ENCODE results near the gene CD48.

Gene CD48

DNA sequence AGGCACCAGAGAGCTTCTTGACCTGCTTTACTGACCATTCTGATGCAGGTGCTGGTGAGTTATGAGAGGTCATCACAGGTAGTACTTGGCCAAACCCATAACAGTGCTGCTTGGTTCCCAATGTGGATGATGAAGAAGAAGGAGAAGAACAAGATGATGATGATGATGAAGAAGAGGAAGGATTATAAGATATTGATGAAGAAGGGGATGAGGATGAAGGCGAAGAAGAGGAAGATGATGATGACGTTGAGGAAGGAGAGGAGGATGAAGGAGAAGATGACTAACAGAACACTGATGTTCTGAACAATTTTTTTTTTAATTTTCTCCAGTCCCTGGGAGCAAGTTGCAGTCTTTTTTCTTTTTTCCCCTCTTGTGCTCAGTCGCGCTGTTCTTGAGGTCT lies 40.9 kb downstream of the CD48 start:
- DNase-seq: no peak
- peaks cover 43% of the 10 kb centered on the region for H3K4me1 ChIP-seq (ENCODE audit: control insufficient read depth, insufficient read depth, low read length, poor library complexity, severe bottlenecking)
- H3K36me3 ChIP-seq (ENCODE audit: control insufficient read depth, insufficient read depth, low read length): no peaks in the 10 kb centered on the region
- no peaks in the 10 kb centered on the region for H3K9me3 ChIP-seq (ENCODE audit: control insufficient read depth, low read length)
- no peak overlapping the region for H3K4me3 ChIP-seq (ENCODE audit: insufficient read depth, low read depth, low read length, poor library complexity, severe bottlenecking)
- H3K27me3 ChIP-seq (replicated peaks; ENCODE audit: control insufficient read depth, insufficient read depth, low read length, poor library complexity, severe bottlenecking): no peaks in the 10 kb centered on the region
- H3K27ac ChIP-seq (ENCODE audit: insufficient read depth, low read length, poor library complexity, severe bottlenecking): no peak overlapping the region

DNA sequence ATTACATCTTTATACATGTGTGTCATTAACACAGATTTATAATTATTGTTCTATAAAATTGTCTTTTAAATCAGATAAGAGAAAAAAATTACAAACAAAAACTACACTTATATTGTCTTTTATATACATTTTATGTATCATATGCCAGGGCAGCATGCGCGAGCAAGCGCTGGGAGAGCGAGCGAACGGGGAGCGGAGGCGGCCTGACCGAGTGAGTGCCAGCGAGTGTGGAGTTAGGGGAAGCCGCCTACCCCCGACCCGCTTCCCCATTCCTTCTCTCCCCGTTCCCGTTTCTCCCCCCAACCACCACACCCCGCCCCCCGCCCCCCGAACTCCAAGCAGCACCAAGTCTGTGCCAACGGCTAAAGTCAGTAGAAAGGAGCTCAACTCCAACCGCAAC lies 41.8 kb downstream of the CD48 start:
- Histone ChIP-seq H3K9me3 (ENCODE audit: control insufficient read depth, low read length) (no peaks in the 10 kb centered on the region), H3K4me1 (ENCODE audit: control insufficient read depth, insufficient read depth, low read length, poor library complexity, severe bottlenecking) (peaks cover 42% of the 10 kb centered on the region), H3K27ac (ENCODE audit: insufficient read depth, low read length, poor library complexity, severe bottlenecking) (no peak overlapping the region), H3K4me3 (ENCODE audit: insufficient read depth, low read depth, low read length, poor library complexity, severe bottlenecking) (no peak overlapping the region), H3K27me3 (replicated peaks; ENCODE audit: control insufficient read depth, insufficient read depth, low read length, poor library complexity, severe bottlenecking) (no peaks in the 10 kb centered on the region), H3K36me3 (ENCODE audit: control insufficient read depth, insufficient read depth, low read length) (no peaks in the 10 kb centered on the region)
- DNase-seq: no peak

DNA sequence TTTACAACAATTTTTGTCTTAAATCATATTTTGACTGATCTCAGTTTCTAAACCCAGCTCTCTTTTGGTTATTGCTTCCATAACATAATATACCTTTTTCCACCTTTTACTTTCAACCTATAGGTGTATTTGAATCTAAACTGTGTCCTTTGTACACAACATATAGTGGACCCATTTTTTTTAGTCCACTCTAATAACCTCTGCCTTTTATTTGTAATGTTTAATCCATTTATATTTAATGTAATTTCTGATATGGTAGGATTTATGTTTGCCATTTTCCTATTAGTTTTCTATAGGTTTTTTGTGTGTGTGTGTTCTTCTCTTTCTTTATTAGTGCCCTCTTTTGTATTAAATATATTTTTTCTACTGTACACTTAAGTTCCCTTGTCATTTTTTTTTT lies 42.3 kb downstream of the CD48 start:
- Histone ChIP-seq H3K4me3 (ENCODE audit: insufficient read depth, low read depth, low read length, poor library complexity, severe bottlenecking) (no peak overlapping the region), H3K27me3 (replicated peaks; ENCODE audit: control insufficient read depth, insufficient read depth, low read length, poor library complexity, severe bottlenecking) (no peaks in the 10 kb centered on the region), H3K4me1 (ENCODE audit: control insufficient read depth, insufficient read depth, low read length, poor library complexity, severe bottlenecking) (peaks cover 41% of the 10 kb centered on the region), H3K36me3 (ENCODE audit: control insufficient read depth, insufficient read depth, low read length) (no peaks in the 10 kb centered on the region), H3K27ac (ENCODE audit: insufficient read depth, low read length, poor library complexity, severe bottlenecking) (no peak overlapping the region), H3K9me3 (ENCODE audit: control insufficient read depth, low read length) (no peaks in the 10 kb centered on the region)
- DNase-seq: no peak

DNA sequence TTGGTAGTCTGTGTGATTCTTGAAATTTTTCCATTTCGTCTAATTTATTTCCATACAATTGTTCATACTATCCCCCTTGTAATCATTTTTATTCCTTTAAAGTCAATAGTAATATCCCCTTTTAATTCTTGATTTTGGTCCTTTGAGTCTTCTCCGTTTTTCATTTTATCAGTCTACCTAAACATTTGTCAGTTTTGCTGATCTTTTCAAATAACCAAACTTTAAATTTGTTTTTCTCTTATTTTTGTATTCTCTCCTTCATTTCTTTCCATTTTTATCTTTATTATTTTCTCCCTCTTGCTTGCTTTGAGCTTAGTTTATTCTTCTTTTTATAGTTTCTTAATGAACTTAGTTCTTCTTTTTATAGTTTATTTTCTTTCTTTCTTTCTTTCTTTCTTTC lies 43.7 kb downstream of the CD48 start:
- no peak overlapping the region for H3K4me3 ChIP-seq (ENCODE audit: insufficient read depth, low read depth, low read length, poor library complexity, severe bottlenecking)
- H3K27me3 ChIP-seq (replicated peaks; ENCODE audit: control insufficient read depth, insufficient read depth, low read length, poor library complexity, severe bottlenecking): no peaks in the 10 kb centered on the region
- no peak overlapping the region for H3K27ac ChIP-seq (ENCODE audit: insufficient read depth, low read length, poor library complexity, severe bottlenecking)
- H3K36me3 ChIP-seq (ENCODE audit: control insufficient read depth, insufficient read depth, low read length): no peaks in the 10 kb centered on the region
- DNase-seq: no peak
- peaks cover 34% of the 10 kb centered on the region for H3K4me1 ChIP-seq (ENCODE audit: control insufficient read depth, insufficient read depth, low read length, poor library complexity, severe bottlenecking)
- H3K9me3 ChIP-seq (ENCODE audit: control insufficient read depth, low read length): no peaks in the 10 kb centered on the region

DNA sequence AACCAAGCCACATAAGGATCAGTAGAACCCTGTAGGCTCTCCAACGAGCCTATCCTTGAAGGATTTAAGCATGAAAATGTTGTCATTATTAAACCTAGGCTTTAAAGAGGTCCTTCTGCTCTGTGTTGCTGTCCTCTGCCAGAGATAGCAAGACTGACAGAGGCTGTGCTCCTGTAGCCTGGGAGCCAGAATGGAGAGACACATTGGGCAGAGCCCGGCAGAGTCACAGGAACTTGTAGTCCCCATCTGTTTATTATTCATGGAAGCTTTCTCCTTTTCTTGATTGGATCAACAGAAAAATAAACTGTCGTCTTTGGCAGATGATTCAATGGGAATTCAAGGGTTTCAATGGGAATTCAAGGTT lies 45.6 kb downstream of the CD48 start:
- H3K27ac ChIP-seq (ENCODE audit: insufficient read depth, low read length, poor library complexity, severe bottlenecking): peak overlapping the region; percentile 64
- H3K36me3 ChIP-seq (ENCODE audit: control insufficient read depth, insufficient read depth, low read length): no peaks in the 10 kb centered on the region
- DNase-seq: no peak
- H3K4me1 ChIP-seq (ENCODE audit: control insufficient read depth, insufficient read depth, low read length, poor library complexity, severe bottlenecking): peaks cover 35% of the 10 kb centered on the region
- H3K27me3 ChIP-seq (replicated peaks; ENCODE audit: control insufficient read depth, insufficient read depth, low read length, poor library complexity, severe bottlenecking): no peaks in the 10 kb centered on the region
- H3K9me3 ChIP-seq (ENCODE audit: control insufficient read depth, low read length): no peaks in the 10 kb centered on the region
- H3K4me3 ChIP-seq (ENCODE audit: insufficient read depth, low read depth, low read length, poor library complexity, severe bottlenecking): peak overlapping the region; percentile 27

DNA sequence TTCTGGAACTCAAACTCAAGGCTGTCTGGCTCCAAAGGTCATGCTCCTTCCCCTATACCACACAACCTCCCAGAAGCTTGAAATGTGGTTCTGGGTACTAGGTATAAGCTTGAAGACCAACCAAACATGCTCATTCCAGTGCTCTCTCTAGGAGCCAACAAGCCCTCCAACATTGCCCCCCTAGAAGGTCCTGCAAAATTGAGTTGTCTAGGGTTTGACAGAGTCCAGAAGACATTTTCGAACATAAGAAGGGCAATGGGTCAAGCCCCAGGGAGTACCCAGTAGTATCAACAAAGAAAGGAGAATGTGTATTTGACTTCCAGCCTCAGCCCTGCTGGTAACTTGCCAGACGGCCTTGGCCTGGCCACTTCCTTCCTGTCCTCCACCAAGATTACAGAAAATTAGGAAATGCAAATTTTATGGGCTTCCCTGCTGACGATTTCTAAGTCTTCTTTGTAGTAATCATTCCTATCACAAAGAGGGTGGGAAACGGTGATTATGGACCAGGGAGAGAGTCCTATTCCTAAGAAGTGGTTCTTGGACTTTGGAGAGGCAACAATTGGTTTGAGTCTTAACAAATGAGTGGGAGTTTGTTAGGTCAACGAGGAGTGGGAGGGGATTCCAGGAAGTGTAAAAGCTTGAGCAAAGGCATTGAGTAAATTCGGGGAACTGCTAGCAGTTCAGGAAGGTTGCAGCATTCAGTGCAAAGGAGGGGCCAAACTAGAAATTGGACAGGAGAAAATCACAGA lies 46.1 kb downstream of the CD48 start:
- Histone ChIP-seq H3K9me3 (ENCODE audit: control insufficient read depth, low read length) (no peaks in the 10 kb centered on the region), H3K27ac (ENCODE audit: insufficient read depth, low read length, poor library complexity, severe bottlenecking) (peak overlapping the region; percentile 64), H3K4me3 (ENCODE audit: insufficient read depth, low read depth, low read length, poor library complexity, severe bottlenecking) (peak overlapping the region; percentile 27), H3K27me3 (replicated peaks; ENCODE audit: control insufficient read depth, insufficient read depth, low read length, poor library complexity, severe bottlenecking) (no peaks in the 10 kb centered on the region), H3K36me3 (ENCODE audit: control insufficient read depth, insufficient read depth, low read length) (no peaks in the 10 kb centered on the region), H3K4me1 (ENCODE audit: control insufficient read depth, insufficient read depth, low read length, poor library complexity, severe bottlenecking) (peaks cover 35% of the 10 kb centered on the region)
- DNase-seq: peak in 1 of 3 donors; percentile 22

DNA sequence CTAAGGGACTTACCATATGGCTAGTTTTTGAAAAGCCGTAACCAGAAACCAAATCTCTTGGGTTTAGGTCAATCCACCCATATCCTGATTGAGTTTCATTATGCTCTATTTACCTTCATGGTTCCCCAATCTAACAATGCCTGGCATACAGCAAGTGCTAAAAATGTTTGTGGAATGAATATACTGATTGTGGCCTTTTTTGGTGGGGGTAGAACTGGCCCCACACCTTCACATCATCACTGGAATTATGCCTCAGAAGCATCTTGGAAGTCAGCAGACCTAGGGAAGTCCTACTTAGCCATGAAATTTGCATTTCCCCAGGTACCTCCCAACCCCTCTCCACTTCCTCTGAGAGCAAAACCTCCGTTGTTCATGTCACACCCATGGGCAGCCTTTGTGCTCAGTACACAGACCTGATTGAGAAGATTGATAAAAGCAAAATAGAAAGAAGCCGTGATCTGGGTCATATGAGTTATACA lies 47.0 kb downstream of the CD48 start:
- H3K27ac ChIP-seq (ENCODE audit: insufficient read depth, low read length, poor library complexity, severe bottlenecking): peak overlapping the region; percentile 64
- H3K4me3 ChIP-seq (ENCODE audit: insufficient read depth, low read depth, low read length, poor library complexity, severe bottlenecking): peak overlapping the region; percentile 27
- no peaks in the 10 kb centered on the region for H3K27me3 ChIP-seq (replicated peaks; ENCODE audit: control insufficient read depth, insufficient read depth, low read length, poor library complexity, severe bottlenecking)
- peaks cover 35% of the 10 kb centered on the region for H3K4me1 ChIP-seq (ENCODE audit: control insufficient read depth, insufficient read depth, low read length, poor library complexity, severe bottlenecking)
- no peaks in the 10 kb centered on the region for H3K9me3 ChIP-seq (ENCODE audit: control insufficient read depth, low read length)
- peak in 2 of 3 donors; percentile 27 to 40 for DNase-seq
- H3K36me3 ChIP-seq (ENCODE audit: control insufficient read depth, insufficient read depth, low read length): no peaks in the 10 kb centered on the region

DNA sequence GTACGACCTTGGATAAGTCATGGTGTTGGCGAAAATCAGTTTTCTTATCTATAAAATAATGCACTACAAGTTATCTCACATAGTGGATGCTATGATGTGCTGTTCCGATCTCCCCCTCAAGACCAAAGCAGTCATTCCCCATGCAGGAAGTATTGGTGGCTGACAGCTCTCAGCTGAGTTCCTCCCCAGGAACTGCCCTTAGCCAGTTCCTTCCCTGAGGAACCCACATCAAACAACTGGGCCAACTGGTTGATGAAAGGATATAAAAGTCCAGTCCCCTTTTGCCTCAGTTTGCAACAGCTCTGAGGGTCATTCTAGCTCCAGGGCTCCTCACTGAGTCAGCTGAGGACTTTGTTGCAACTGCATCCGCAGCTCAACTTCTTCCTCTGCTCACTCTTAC lies 48.7 kb downstream of the CD48 start:
- DNase-seq: no peak
- Histone ChIP-seq H3K27me3 (replicated peaks; ENCODE audit: control insufficient read depth, insufficient read depth, low read length, poor library complexity, severe bottlenecking) (no peaks in the 10 kb centered on the region), H3K4me3 (ENCODE audit: insufficient read depth, low read depth, low read length, poor library complexity, severe bottlenecking) (no peak overlapping the region), H3K4me1 (ENCODE audit: control insufficient read depth, insufficient read depth, low read length, poor library complexity, severe bottlenecking) (peaks cover 38% of the 10 kb centered on the region), H3K9me3 (ENCODE audit: control insufficient read depth, low read length) (no peaks in the 10 kb centered on the region), H3K36me3 (ENCODE audit: control insufficient read depth, insufficient read depth, low read length) (no peaks in the 10 kb centered on the region), H3K27ac (ENCODE audit: insufficient read depth, low read length, poor library complexity, severe bottlenecking) (no peak overlapping the region)

DNA sequence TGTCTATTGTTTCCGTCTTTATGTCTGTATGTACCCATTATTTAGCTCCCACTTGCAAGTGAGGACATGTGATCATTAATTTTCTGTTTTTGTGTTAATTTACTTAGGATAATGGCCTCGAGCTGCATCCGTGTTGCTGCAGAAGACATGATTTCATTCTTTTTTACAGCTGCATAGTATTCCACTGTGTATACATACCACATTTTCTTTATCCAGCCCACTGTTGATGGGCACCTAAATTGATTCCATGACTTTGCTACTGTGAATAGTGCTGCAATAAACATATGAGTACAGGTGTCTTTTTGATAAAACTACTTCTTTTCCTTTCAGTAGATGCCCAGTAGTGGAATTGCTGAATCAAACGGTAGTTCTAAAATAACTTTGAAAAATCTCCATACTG lies 52.1 kb downstream of the CD48 start:
- no peak overlapping the region for H3K4me3 ChIP-seq (ENCODE audit: insufficient read depth, low read depth, low read length, poor library complexity, severe bottlenecking)
- no peak for DNase-seq
- H3K9me3 ChIP-seq (ENCODE audit: control insufficient read depth, low read length): no peaks in the 10 kb centered on the region
- H3K27ac ChIP-seq (ENCODE audit: insufficient read depth, low read length, poor library complexity, severe bottlenecking): no peak overlapping the region
- no peaks in the 10 kb centered on the region for H3K27me3 ChIP-seq (replicated peaks; ENCODE audit: control insufficient read depth, insufficient read depth, low read length, poor library complexity, severe bottlenecking)
- peaks cover 20% of the 10 kb centered on the region for H3K4me1 ChIP-seq (ENCODE audit: control insufficient read depth, insufficient read depth, low read length, poor library complexity, severe bottlenecking)
- no peaks in the 10 kb centered on the region for H3K36me3 ChIP-seq (ENCODE audit: control insufficient read depth, insufficient read depth, low read length)

DNA sequence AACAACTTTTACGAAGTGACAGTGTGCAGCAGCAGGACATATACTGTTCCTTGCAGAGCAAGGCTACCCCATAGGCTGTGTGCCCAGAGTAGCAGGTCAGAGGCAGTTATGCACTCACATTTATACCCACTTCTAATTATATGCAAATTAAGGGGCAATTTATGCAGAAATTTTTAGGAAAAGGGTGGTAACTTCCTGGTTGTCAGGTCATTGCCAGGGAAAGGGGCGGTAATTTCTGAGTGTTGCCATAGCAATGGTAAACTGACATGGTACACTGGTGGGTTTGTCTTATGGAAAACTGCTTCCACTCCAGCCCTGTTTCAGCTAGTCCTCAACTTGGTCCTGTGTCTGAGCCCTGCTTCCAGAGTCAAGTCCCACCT lies 52.8 kb downstream of the CD48 start:
- Histone ChIP-seq H3K4me3 (ENCODE audit: insufficient read depth, low read depth, low read length, poor library complexity, severe bottlenecking) (no peak overlapping the region), H3K4me1 (ENCODE audit: control insufficient read depth, insufficient read depth, low read length, poor library complexity, severe bottlenecking) (peaks cover 13% of the 10 kb centered on the region), H3K9me3 (ENCODE audit: control insufficient read depth, low read length) (no peaks in the 10 kb centered on the region), H3K27me3 (replicated peaks; ENCODE audit: control insufficient read depth, insufficient read depth, low read length, poor library complexity, severe bottlenecking) (no peaks in the 10 kb centered on the region), H3K36me3 (ENCODE audit: control insufficient read depth, insufficient read depth, low read length) (no peaks in the 10 kb centered on the region), H3K27ac (ENCODE audit: insufficient read depth, low read length, poor library complexity, severe bottlenecking) (no peak overlapping the region)
- DNase-seq: no peak
